LNCAP (cell line): ENCODE results near the gene TMEM131.

Experiments used
- TF ChIP-seq, protein P1 (sequence below): fragments of 450-650 bp; IDR thresholded peaks from 2 replicates; pipeline ENCODE4 v1.5.1; 2017; ENCODE audit warnings: mild to moderate bottlenecking

Gene TMEM131

DNA sequence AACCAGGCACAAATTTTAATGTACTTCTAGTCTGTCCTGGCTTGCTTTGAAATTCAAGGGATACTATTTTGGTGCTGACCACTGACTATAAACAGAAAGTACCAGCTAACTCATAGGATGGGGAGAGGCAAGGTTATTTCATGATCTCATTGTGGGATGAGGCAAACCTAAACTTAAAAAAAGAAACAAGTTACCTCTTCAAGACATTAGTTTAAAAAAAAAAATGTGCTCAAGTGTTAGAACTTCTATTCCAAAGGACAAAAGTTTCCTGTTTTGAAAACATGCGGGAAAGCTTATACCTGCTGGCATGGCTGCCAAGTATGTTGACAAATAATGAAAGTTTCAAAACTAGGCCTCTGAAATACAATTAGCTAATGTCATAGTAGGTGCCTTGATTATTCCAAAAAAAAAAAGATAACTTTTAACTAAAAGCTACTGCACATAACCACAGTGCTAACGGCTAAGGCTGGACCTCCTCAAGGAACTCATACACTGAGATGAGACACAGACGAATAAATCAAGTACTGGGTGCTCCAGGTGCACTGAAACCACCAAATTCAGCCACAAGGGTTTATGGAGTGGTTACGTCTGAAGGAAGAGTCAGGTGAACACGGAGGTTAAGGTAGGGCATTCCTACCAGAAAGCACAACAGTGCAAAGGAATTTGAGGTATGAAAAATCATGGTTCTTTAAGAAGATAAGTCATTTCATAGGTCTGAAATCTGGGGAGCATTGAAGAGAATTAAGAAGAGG lies 38.1 kb downstream of the TMEM131 start:
- TF ChIP-seq, protein P1, sequence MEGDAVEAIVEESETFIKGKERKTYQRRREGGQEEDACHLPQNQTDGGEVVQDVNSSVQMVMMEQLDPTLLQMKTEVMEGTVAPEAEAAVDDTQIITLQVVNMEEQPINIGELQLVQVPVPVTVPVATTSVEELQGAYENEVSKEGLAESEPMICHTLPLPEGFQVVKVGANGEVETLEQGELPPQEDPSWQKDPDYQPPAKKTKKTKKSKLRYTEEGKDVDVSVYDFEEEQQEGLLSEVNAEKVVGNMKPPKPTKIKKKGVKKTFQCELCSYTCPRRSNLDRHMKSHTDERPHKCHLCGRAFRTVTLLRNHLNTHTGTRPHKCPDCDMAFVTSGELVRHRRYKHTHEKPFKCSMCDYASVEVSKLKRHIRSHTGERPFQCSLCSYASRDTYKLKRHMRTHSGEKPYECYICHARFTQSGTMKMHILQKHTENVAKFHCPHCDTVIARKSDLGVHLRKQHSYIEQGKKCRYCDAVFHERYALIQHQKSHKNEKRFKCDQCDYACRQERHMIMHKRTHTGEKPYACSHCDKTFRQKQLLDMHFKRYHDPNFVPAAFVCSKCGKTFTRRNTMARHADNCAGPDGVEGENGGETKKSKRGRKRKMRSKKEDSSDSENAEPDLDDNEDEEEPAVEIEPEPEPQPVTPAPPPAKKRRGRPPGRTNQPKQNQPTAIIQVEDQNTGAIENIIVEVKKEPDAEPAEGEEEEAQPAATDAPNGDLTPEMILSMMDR: no peak

DNA sequence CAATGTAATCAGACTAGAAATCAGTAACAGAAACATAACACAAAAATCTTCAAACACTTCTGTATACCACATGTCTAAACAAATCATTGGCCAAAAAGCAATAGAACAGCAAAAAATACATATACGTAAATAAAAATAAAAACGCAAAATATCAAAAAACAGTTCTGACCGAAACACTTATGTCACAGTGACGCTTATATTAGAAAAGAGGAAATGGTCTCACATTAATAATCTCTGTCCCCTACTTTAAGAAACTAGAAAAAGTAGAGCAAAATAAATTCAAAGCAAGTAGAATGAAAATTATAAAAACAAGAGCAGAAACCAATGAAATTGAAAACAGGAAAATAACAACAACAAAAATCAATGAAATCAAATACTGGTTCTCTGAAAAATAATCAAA lies 41.9 kb downstream of the TMEM131 start:
- TF ChIP-seq, protein P1: no peak

DNA sequence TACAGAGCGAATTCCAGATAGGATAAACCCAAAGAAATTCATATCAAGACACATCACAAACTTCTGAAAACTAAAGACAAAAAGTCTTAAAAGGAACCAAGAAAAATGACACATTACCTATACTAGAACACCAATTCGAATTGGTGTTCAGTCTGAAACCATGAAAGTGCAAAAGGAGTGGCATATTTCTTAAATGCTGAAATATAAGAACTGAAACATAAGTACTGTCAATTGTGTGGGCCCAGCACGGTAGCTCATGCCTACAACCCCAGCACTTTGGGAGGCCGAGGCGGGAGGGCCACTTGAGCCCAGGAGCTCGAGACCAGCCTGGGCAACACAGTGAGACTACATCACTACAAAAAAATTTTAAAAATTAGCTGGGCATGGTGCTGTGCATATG lies 43.4 kb downstream of the TMEM131 start:
- TF ChIP-seq, protein P1: no peak

DNA sequence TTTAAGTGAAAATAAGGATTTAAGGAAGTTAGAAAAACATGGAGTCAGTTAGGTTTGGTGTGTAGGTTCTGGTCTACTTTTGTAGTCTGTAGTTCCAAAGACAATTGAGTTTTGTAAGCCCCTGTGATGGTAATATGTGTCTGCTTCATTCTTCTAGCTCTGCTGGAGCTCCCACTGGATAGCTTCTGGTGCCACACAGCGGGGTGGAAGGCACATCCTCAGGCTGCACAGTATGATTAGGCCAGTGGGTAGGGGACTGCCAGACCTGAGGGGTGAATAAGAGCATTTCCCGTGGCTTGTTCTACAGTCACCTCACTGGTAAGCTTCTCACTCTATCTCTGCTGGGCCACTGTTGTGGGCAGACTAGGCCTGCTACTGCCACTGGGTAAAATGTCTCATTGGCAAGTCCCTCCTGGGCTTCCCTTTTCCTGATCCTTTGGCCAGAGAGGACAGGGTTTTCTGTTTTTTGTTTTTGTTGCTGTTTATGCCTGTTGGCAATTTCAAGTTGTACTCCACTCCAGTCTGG lies 44.5 kb downstream of the TMEM131 start:
- TF ChIP-seq, protein P1: no peak

DNA sequence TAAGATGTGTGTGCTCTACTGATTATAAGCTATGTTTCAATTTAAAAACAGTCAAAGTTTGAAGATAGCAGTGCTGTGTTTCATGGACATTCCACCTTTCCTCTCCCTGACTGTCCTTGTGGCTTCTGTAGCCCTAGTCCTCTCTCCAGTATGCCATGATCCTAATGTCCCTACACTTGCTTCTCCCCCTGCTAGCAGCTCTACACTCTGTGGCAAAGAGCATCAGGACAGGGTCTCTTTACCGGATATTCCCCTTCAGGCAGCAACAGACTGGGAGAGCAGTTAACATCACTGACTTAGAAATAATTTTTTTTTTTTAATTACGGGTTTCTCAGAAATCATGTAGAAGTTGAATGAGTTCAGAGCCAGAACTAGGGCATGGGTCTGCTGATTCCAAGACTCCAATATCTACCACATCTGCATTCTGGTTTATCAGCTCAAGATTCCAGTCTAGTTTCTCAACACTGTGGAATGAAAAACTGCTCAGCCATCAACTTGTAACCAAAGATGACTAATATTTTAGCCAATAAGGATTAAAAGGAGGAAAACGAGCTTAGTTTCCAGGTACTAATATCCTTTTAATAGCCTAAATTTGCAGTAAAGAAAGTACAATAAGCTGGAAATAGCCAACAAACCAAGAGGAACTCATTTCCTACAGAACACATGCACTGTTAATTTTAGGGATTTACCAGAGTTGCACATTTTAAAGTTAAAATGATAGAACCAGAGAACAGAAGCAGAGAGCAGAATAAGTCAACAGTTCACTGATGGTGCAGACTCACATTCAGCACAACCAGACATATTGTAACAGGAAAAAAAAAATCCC lies 45.2 kb downstream of the TMEM131 start:
- TF ChIP-seq, protein P1: no peak

DNA sequence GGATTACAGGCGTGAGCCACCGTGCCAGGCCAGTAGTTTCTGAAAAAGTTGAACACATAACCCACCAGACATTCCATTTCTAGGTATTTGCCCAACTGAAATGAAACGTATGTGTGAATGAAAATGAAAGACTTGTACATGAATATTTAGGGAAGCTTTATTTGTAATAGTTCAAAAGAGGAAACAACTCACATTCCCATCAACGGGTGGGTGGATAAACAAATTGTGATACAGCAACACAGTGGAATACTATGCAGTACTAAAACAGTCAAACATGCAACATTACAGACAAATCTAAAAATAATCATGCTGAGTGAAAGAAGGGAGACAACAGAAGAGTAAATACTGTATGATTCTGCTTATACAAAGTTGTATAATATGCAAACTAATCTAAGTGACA lies 46.8 kb downstream of the TMEM131 start:
- TF ChIP-seq, protein P1: no peak

DNA sequence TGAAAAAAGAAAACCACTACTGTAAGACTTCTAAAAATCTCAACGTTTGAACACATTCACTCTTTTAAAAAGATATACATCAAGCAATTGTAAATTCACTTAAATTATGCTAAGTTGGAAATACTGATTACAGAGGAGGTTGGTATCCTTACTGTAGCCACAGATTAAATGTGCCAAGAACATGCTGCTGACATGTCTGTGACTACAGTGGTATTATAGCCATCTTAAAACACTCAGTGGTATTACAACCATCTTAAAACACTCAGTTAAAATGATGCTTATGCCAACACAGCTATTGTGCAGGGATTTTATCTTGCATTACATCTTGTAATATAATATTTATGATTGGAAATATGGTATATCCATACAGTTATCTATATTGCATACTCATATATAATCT lies 50.0 kb downstream of the TMEM131 start:
- TF ChIP-seq, protein P1: no peak
